Dermis blood vessel endothelial cell (primary cell): ENCODE results near the gene CYP24A1. TPM values are rescaled to one million over a fixed set of nuclear protein-coding genes. Genes with fewer than 3 reads are reported as not detected.

ENCODE experiments used
- DNase-seq: peaks from one replicate; pipeline ENCODE4 v3.0.0; 2010
- total RNA-seq: library from RNA; depleted of rRNA; stranded (reverse); fragments of >200 nt; gene quantifications from 2 replicates; pipeline ENCODE4 v1.2.3, GENCODE V29; 2014

CYP24A1 gene
- total RNA-seq, 1 donor from 2014 or later, result not detected

DNA sequence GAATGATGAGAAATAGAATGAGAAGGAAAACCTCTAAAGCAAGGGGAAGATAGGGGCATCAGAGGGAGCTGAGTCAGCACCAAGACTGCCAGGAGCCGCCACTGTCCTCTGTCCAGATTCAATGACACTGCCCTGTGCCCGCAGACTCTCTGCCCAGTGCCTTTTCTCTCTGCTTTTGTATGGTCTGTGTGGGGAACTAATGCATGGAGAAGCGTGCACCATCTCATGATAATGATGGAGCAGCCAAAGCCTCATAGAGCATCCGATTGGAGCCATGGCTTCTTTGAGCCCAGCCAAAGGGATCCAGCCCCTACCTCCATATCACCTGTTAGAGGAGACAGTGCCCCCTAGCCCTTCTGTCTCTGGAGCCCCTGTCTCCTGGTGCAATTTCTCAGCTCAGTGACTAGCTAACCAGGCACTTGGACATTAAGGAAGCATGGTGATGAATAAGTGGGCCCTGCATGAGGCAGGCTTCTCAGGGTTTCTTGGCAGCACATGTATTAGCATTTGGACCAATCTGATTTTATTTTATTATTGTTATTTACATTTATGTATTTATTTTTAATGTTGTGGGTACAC, 27.6 kb upstream of the CYP24A1 start:
- DNase-seq, result no peak

DNA sequence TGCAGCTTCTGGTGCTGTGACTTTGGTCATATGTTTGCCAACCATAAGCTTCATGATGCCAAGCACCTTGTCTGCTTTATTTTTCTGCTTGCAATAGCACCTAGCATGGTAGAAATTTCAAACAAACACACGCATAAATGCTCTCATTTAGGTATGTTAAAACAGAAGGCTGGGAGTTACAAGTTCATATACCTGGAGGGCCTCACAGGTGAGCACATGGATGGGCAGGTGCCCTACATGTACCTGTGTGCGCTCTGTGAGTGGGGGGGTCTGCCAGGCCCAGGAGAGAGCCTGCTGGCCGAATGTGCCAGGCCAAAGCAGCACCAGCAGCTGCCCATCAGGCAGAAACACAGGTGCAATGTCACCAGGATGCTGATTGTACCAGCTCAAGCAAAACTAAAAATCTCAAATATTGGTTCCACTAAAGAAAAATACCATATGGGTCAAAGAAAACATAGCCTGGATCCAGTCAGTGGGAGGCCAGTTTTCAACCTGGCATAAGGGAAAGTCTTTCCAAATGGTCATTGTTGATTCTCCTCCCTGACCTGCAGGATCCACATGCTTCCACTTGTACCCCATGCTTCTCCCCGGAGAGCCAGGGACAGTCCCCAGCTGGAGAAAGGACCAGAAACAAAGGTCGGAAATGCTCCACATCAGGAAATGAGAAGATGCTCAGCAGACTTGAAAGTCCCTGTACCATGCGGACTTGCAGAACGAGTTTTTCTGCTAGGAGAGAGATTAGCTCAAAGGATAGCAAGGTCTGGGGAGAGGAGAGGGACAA, 26.9 kb upstream of the CYP24A1 start:
- no peak for DNase-seq

DNA sequence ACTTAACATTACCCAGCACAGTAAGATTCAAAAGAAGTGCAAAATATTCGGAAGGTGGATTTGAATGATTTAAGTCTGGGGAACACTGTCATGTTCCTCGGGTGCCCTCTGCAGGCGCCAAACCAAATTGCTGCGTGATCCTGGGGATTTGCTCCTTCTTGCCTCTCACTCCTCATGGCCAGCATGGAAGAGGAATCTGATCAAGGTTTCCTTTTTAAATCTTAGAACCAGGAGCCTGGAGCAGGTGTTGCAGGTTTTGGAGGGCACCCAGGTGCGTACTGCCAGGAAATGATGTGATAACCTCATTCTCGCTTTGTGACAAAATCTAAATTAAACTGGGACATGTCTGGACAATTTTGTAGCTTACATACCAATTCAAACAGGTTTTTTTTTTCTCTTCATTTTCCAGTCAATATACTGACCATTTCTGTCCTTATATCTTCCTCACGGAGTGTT, 26.0 kb upstream of the CYP24A1 start:
- peak; percentile 83 for DNase-seq

DNA sequence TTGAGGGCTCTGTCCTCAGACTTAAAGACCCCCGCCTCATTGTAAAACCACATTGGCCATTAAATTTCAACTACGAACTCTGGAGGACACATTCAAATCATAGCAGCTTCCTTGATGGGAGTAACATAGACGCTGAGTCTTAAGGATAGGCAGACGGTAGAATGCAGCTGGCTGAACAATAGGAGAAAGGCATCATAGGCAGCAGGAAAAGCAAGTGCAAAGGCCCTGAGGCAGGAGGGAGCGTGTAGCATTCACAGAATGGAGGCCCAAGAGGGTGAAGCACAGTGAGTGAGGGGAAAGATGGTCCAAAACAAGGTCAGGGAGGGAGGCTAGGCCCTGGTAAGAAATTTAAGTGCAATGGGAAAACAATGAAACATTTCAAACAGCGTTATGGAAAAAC, 25.5 kb upstream of the CYP24A1 start:
- DNase-seq, result no peak

DNA sequence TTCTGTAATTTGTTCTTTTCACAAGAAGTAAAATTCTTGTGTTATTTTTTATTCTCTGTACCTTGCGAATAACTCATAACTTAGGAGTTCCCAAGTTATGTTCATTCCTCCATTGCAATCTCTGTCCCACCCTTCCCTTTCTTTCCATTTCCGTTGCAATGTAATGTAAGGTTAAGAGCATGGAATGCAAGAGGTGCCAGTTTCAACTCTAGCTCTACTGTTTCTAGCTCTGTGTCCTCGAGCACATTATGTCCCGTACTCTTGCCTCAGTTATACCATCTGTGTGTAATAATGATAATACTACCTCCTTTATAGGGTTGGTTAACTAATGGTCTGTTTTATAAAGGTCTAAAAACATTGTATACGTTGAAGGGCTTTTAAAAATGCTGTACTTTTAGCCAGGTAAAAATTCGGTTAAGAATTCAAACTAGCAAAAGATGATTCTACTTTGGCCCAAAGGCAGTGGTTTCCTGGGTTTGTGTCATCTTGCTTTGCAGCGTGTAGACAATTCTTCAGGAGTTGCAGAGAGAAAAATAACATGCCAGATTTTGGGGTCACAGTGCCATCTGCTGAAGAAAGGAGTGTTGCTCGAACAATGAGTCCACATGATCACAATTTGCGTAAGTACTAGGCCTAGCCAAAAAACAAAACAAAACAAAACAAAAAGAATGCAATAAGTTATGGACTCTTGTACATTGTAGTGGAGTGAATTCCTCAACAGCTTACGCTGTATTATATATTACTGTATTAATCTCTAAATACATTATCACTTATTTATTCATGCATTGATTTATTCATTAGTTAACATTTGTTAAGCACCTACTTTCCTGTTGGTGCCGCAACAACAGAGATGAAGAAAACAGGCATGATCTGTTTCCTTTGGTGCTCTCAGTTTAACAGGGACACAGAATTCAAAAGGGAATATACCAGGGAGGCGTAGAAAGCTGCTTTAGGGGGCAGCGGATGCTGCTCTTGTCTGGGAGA, 24.1 kb upstream of the CYP24A1 start:
- no peak for DNase-seq

DNA sequence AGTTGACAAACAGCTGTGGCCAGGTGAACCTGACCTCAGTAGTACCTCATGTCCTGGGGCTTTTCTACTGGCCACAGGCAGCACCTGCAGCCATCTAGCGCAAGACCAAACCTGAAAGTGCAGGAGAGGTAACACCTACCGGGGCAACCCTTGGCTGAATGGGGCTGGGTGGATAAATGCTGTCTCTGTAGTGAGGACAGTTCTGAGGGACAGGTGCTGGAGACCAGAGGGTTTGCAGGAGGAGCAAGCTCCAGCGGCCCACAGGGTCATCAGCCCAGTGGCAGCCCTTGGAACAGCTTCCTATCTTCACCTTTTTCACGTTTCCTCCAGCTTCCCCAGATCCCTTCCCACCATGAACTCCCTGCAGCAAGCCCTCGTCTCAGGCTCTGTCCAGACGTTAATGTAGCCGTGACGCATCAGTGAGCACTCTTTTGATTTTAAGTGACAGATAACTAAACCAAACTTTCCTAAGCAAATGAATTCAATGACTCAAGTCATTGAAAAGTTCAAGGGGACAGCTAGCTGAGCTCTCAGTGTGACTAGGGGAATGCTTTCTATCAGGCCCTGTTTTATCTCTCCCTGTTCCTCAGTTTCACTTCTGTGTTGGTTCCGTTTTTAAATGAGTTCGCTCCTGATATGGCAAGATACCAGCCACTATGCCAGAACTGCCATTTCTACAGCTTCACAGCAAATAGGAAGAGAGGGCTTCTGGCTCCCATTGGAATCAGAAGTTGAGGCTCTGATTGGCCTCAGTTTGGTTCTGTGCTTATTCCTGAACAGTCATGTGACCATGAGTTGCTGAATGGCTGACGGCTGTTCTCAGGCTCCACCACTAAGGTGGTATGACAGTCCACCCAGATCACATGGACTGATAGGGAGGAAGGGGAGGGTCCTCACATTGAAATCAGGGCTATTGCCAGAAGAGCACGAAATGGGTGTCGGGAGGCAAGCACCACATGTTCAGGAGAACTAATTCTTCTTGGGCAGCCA, 22.0 kb upstream of the CYP24A1 start:
- no peak for DNase-seq

DNA sequence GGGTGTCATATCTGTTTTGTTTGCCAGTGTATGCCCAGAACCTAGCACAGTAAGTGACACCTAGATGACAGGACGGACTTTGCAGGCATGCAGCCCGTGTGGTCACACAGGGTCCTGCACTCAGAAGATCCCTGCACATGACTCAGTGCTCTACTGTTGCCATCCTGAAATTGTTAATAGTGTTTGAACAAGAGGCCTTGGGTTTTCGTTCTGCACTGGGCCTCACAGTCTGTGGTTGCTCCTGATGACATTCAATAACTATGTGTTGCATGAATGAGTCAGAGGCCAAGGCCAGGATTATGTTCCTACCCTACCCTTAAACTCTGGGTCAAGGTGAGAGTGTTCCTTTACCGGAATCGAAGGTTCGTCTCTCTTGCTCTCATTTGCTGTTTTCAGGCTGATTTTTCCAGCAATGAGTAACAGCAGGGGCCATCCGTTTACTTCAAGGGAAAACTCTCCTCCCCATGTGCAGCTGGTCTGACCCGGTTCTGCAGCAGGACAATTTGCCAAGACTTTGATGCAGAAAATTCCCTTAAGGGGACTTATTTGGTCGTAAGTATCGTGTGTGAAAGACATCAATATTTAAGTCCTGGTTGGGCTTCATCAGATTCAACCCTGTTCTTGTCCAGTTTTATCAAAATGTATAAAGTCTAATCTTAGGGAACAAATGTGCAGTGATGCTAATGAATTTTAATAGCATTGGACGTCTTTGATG, 21.1 kb upstream of the CYP24A1 start:
- DNase-seq, result no peak

DNA sequence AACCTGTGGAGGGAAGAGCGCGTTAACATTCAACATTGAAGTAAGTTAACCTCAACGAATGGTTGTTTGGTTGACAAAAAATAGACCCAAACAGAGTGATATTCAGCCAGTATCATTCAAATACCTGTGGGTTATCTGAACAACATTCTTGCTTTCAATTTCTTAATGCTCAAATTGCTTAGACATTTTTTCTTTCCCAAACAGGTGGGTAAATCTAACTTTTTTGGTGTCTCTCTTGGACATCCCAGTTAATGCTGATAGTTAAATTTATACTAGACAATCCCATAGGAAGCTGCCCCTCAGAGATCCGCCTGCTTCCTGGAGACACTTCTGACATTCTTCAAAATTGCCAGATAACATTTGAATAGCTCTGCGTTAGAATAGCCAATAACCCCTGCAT, 20.0 kb upstream of the CYP24A1 start:
- DNase-seq, result no peak

DNA sequence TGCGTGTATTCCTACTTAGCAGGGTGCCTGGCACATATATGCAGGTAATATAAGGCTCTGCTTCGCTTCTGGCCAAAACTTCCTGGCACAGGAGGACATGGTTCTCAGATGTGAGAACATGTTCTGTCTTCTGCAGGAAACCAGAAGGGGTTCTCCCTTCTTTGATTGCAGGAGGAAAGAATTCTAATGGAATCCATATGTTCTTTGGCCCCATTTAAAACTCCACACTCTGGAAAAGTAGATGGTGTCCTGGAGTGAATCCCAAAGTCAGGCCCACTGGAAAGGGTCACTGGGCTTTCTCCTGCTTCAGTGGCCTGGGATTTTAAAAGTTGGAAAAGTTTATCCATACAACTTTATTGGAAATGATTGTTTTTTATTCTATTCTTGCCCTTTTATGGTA, 16.4 kb upstream of the CYP24A1 start:
- no peak for DNase-seq

DNA sequence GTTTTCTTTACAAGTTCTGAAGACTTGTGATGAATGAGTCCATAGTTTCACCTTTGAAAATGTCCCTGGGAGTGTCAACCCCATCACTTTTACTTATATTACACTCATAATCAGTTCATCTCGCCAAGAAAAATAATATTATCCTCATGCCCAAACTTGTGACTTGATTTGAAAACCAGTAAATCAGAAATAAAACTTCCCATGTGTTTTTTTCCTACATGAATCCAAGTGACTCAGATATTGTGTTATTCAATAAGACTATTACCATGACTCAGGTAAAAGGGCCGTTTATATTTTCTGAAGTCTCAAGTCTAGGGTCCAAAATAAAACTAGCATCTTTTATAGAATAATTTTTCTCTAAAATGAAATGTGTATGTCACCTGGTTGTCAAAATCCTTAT, 15.8 kb upstream of the CYP24A1 start:
- DNase-seq, result no peak

DNA sequence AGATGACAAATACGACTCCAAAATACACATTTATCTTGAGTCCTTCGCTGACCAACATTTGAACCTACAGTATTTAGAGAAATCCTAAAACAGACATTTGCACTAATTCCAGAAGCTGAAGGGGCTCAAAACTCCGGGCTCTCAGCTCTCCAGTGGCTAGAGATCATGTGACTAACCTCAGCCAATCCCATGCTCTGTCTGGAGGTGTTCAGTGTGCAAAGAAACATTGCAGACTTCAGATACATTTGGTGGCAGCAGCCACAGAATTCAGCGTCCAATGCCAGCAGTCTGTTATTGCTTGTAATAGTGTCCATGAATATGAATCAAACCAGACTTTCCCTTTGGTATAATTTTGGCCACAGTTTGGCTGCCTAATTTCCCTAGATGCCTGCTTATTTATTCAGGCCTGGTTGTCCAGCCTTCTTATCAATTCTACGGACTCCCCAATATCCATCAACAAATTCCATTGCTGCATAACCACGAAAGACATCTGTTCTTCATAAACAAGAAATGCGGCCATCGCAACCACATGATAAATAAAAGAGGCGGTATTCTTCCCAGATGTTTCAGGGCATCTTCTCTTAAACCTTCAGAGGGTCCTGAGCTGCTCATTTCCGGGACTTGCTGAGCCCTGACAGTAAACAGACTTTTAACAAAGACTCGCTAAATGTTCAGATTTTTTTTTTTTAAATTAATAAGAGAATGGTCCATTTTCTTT, 14.5 kb upstream of the CYP24A1 start:
- DNase-seq, result no peak

DNA sequence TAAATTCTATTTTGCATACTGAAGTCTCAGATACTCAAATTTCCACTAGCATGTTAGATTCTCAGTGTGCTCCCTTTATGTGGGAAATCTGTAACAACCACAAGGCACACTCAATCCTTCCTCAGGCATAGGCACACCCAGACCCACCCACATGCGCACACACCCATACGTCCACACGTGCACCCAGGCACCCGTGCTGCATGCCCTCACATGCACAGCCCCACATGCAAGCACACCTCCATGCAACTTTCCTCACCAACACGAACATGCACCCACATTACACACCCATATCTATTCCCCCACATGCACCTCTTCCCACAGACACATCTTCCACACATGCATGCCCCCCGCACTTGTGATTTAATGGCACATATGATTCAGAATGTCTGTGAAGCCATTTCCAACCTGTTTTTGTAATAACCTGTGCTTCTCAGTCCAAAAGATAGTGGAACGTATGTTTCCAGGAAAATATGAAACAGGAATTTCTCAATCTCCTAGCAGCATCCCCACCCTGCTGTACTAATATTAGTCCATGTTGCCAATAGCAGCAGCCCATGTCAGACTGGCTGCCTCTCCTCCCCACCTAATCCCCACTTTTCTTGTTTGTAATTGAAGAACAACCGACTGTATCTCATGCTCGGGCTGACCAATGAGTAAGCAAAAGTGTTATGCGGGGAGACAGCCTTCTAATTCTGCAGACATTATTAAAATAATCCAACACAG, 11.3 kb upstream of the CYP24A1 start:
- no peak for DNase-seq

DNA sequence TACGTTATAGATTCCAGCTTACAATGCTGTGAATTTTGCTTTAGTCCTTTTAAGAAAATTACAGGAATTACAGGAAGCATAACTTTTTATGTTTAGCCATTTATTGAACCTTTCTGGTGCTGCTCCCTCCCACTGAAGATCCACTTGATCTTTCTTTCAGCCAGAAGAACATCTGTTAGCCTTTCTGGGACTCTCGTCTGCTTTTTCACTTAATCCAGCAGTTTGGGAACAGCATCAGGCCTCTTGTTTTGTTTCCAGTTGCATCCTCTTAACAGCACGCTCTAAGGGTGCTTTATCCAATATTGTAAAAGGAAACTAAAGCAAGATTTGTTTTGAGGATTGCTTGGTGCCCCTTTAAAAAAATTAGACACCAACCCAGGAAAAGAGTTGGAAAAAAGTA, 10.3 kb upstream of the CYP24A1 start:
- no peak for DNase-seq

DNA sequence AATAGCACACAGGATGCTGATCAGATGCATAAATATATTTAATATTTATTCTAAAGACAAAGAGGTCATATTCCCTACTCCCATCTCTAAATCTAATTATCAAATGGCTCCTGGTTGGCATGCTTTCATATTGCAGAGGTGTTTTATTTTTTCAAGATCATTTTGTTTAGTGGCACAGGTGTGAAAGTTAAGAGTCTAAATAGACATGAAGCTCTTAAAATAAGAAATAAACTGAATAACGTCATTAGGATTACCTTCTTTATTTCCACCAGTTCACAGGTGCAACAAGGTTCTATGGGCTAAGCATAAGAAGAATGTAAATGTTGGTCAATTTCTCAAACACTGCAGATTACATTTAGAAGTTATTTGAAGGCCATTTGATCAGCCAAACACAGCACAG, 7.1 kb upstream of the CYP24A1 start:
- DNase-seq, result no peak

DNA sequence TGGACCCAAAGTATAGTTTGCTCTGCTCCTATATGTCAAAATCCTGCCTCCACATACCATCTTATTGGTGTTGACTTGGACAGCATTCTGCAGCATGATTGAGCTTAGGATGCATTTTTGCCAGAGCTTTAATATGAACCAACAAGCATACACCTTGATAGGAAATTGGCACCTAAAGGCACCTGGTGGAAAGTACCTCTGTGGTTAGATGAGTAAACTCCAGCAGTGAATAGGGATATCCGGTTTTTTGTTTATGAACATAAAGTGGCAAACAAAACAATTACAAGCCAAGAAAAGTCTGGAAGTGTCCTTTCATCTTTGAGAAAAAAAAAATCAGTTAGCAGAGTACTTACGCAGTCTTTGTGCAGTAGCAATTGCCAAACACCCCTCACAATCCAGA, 6.2 kb upstream of the CYP24A1 start:
- no peak for DNase-seq

DNA sequence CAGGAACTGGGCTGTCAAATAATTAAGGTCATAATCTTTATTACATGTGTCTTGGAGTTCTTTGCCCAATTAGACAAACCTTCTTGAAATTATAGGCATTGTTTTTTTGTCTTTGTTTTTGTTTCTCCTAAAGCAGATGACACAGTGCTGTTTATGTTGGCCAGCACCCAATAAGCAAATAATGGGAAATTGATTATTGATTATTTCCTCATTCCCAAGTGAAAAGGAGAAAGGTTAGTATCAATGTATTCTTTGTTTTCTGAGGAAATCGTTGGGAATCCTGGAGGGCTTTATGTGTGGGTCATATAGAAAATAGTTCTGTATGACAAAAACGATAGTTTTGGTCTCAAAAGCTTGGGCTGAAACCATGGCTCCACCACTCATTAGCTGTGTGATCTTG, 4.5 kb upstream of the CYP24A1 start:
- no peak for DNase-seq

DNA sequence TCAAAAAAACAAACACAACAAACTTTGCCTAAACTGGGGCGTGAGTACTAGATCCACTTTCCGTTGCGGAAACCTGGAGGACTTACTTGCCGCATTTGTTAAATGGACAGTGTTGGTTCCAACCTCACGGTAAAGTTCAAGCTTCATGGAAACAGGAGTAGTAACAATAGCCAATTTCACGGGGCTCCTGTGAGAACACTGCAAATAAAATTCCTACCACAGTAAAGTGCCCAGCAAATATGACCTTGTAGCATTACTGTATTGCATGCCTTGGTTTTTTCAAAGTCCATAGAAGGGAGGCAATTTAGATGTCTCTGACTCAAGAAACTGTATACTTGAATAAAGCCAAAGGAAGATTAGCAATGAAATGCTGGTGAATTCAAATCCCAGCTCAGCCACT, 3.6 kb upstream of the CYP24A1 start:
- DNase-seq, result no peak

DNA sequence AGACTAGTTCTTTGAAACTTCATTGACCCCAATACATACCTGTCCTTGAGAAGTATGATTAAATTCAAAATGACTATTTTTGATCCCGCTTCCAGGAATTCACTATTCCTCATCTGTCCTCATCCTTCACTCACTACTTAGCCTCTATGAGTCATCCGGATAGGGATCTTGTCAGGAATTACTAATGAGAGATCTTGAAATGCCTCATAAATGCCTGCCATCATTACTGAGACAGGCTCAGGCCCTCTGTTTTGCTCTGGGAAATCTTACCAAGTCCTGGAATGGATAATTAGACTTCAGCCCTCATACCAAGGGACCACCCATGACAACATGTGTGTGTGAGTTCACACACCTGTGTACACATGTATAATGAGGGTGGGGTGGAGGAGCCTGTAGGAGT, 2.8 kb upstream of the CYP24A1 start:
- DNase-seq, result no peak

DNA sequence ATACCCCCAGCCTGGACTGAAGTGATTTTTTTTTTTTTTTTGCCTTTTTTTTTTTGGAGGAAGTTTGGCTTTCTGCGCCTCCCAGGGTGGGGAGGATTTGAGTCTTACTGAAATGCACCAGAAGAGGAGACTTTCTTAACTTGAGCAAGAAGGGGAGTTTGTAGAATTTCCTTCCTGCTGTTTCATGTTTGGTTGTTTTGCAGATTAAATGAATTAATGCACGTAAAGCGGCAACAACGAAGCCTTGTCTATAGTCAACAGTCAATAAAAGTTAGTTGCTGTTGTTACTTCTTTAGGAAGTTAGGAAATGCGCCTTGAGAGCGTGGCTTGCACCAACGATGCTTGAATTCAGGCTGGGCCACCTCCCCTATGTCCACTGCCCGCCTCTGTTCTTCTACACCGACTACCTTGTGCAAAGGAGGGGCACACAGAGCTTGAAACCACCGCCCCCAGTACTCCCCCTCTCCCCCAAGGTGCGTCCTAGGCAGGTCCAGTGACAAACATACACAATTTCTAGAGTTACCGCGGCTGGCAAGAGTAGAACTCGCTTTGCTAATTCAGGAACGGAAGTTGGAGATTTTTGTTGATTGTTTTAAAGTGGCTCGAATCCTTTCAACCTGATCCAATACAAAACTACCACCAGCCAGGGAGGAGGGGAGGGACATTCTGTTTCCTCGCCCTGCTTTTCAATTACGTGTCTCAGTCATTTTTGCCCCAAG, 830 bp upstream of the CYP24A1 start:
- no peak for DNase-seq
